ENCODE results near the gene PBX1. TPM values are rescaled to one million over a fixed set of nuclear protein-coding genes. Genes with fewer than 3 reads are reported as not detected.

Gene PBX1
- polyA plus RNA-seq, 3 donors = 0.07 TPM; not detected in 2

- Histone ChIP-seq H3K9ac (ENCODE audit: insufficient read depth, low read length, poor library complexity, severe bottlenecking) (no peak overlapping the region), H3K36me3 (replicated peaks in 1 of 2; ENCODE audit: control insufficient read depth in 1 of 2, insufficient read depth in 2 of 2, low read length in 2 of 2) (no peaks in the 10 kb centered on the region), H2AFZ (ENCODE audit: insufficient read depth, low read depth, low read length, poor library complexity, severe bottlenecking) (no peak overlapping the region), H3K4me2 (replicated peaks; ENCODE audit: extremely low read depth, low read length, poor library complexity, severe bottlenecking) (no peak overlapping the region), H3K27me3 (ENCODE audit: control insufficient read depth in 2 of 2, insufficient read depth in 2 of 2, low read length in 2 of 2) (peaks cover 2 to 3% of the 10 kb centered on the region in 2 donors), H3K4me3 (replicated peaks in 1 of 3; ENCODE audit: low read depth in 2 of 3, low read length in 3 of 3) (no peak overlapping the region), H3K79me2 (ENCODE audit: insufficient read depth, low read length) (no peaks in the 10 kb centered on the region), H3K9me3 (replicated peaks in 1 of 2; ENCODE audit: control insufficient read depth in 1 of 2, insufficient read depth in 1 of 2, low read length in 2 of 2) (no peaks in the 10 kb centered on the region), H3K27ac (ENCODE audit: low read depth in 1 of 2, low read length in 2 of 2) (no peak overlapping the region), H3K4me1 (ENCODE audit: control insufficient read depth in 1 of 2, insufficient read depth in 2 of 2, low read length in 2 of 2) (no peaks in the 10 kb centered on the region), H4K20me1 (ENCODE audit: insufficient read depth, low read length) (no peaks in the 10 kb centered on the region)
- H3K4me1 Mint-ChIP-seq = peaks cover 4% of the 10 kb centered on the region
- no peak overlapping the region for H3K27ac Mint-ChIP-seq
- no peak for TF ChIP-seq CTCF (IDR thresholded peaks at IDR 0.05)
- no peak for DNase-seq
- intact Hi-C loops (cut with micrococcal nuclease) = no loop called here
- peaks cover 7 to 10% (median 9%) of the 10 kb centered on the region in 3 donors for H3K27me3 Mint-ChIP-seq (ENCODE audit: low read depth in 3 of 3)
- WGBS (ENCODE audit: insufficient coverage) = 89% methylated on average over 3 of the region's 3 CpGs
- H3K4me3 Mint-ChIP-seq = no peak overlapping the region
- no peaks in the 10 kb centered on the region for H3K36me3 Mint-ChIP-seq
- H3K9me3 Mint-ChIP-seq = peaks cover 0 to 4% (median 0%) of the 10 kb centered on the region in 7 donors
Observed at GRCh38 chr1:164607351-164607750, 48.4 kb downstream of the PBX1 start.

GRCh38 chr1:164608651-164609057 is 49.7 kb downstream of the PBX1 start:
- intact Hi-C loops (cut with micrococcal nuclease) = no loop called here
- Histone ChIP-seq H3K4me3 (replicated peaks in 1 of 3; ENCODE audit: low read depth in 2 of 3, low read length in 3 of 3) (no peak overlapping the region), H3K27ac (ENCODE audit: low read depth in 1 of 2, low read length in 2 of 2) (no peak overlapping the region), H3K9ac (ENCODE audit: insufficient read depth, low read length, poor library complexity, severe bottlenecking) (no peak overlapping the region), H3K79me2 (ENCODE audit: insufficient read depth, low read length) (no peaks in the 10 kb centered on the region), H3K27me3 (ENCODE audit: control insufficient read depth in 2 of 2, insufficient read depth in 2 of 2, low read length in 2 of 2) (no peaks in the 10 kb centered on the region), H3K4me1 (ENCODE audit: control insufficient read depth in 1 of 2, insufficient read depth in 2 of 2, low read length in 2 of 2) (no peaks in the 10 kb centered on the region), H2AFZ (ENCODE audit: insufficient read depth, low read depth, low read length, poor library complexity, severe bottlenecking) (no peak overlapping the region), H3K4me2 (replicated peaks; ENCODE audit: extremely low read depth, low read length, poor library complexity, severe bottlenecking) (no peak overlapping the region), H3K36me3 (replicated peaks in 1 of 2; ENCODE audit: control insufficient read depth in 1 of 2, insufficient read depth in 2 of 2, low read length in 2 of 2) (no peaks in the 10 kb centered on the region), H4K20me1 (ENCODE audit: insufficient read depth, low read length) (no peaks in the 10 kb centered on the region), H3K9me3 (replicated peaks in 1 of 2; ENCODE audit: control insufficient read depth in 1 of 2, insufficient read depth in 1 of 2, low read length in 2 of 2) (no peaks in the 10 kb centered on the region)
- no peaks in the 10 kb centered on the region for H3K36me3 Mint-ChIP-seq
- no peak for DNase-seq
- H3K9me3 Mint-ChIP-seq = peaks cover 0 to 5% (median 0%) of the 10 kb centered on the region in 7 donors
- TF ChIP-seq CTCF (IDR thresholded peaks at IDR 0.05) = no peak
- peaks cover 1 to 5% (median 3%) of the 10 kb centered on the region in 3 donors for H3K27me3 Mint-ChIP-seq (ENCODE audit: low read depth in 3 of 3)
- no peak overlapping the region for H3K27ac Mint-ChIP-seq
- H3K4me1 Mint-ChIP-seq = no peaks in the 10 kb centered on the region
- no peak overlapping the region for H3K4me3 Mint-ChIP-seq

Measured in CD14-positive monocyte (primary cell).